PC-9 (cell line): Measurements from ENCODE around the gene SPI1. TPM values are rescaled to one million over a fixed set of nuclear protein-coding genes. Genes with fewer than 3 reads are reported as not detected.

ENCODE experiments used
- BruUV-seq: library from RNA; stranded (reverse); fragments of 400-500 nt; replicated peaks from 2 replicates; lab custom pipeline; 2021; lab: Mats Ljungman, UMichigan
- CTCF ChIA-PET: fragments of 300-600 bp; sonication (Branson Sonifier 250); formaldehyde crosslinking; loops from one replicate; lab custom pipeline; 2022; ENCODE audit warnings: antibody characterized with exemption; lab: Charles Lee
- POLR2A ChIA-PET: fragments of 300-600 bp; sonication (Branson Sonifier 250); formaldehyde crosslinking; loops from one replicate; lab custom pipeline; 2022; ENCODE audit warnings: antibody characterized with exemption; ENCODE audit not compliant: unreplicated experiment; lab: Charles Lee
- DNase-seq, 2 experiments: peaks; one replicate each; pipeline versions ENCODE4 v3.0.0 to v3.0.0-alpha.2; 2015 to 2022; ENCODE audit warnings: mixed read lengths in 1 of 2
- H2AFZ ChIP-seq: fragments of 200-600 bp; sonication (generic); 2 replicates; pipeline ENCODE4 v1.8.1; 2017; ENCODE audit warnings: antibody characterized with exemption
- H3F3A ChIP-seq: fragments of 200-600 bp; sonication (generic); 2 replicates; pipeline ENCODE4 v1.8.1; 2017; ENCODE audit warnings: antibody characterized with exemption, mild to moderate bottlenecking, low read depth; ENCODE audit not compliant: insufficient read depth
- H3K27ac ChIP-seq: fragments of 200-600 bp; sonication (generic); 2 replicates; pipeline ENCODE4 v1.6.1; 2016; ENCODE audit warnings: mixed run types
- H3K27me3 ChIP-seq: fragments of 200-600 bp; sonication (generic); 2 replicates; pipeline ENCODE4 v1.6.1; 2016; ENCODE audit warnings: low read depth, mixed run types; ENCODE audit not compliant: insufficient read depth
- H3K36me3 ChIP-seq: fragments of 200-600 bp; sonication (generic); 2 replicates; pipeline ENCODE4 v1.6.1; 2016; ENCODE audit warnings: low read depth, mixed run types
- H3K4me1 ChIP-seq: fragments of 200-600 bp; sonication (generic); replicated peaks from 2 replicates; pipeline ENCODE4 v1.6.1; 2016; ENCODE audit warnings: mixed run types; ENCODE audit not compliant: insufficient read depth
- H3K4me2 ChIP-seq: fragments of 200-600 bp; sonication (generic); 2 replicates; pipeline ENCODE4 v1.6.1; 2017; ENCODE audit warnings: mixed run types
- H3K4me3 ChIP-seq: fragments of 200-600 bp; sonication (generic); 2 replicates; pipeline ENCODE4 v1.6.1; 2016; ENCODE audit warnings: mixed run types
- H3K79me2 ChIP-seq: fragments of 200-600 bp; sonication (generic); 2 replicates; pipeline ENCODE4 v1.6.1; 2017; ENCODE audit warnings: low read depth, mixed run types
- H3K9me2 ChIP-seq: fragments of 200-600 bp; sonication (generic); 2 replicates; pipeline ENCODE4 v1.8.1; 2017; ENCODE audit warnings: mild to moderate bottlenecking; ENCODE audit not compliant: insufficient read depth
- H3K9me3 ChIP-seq: fragments of 200-600 bp; sonication (generic); 2 replicates; pipeline ENCODE4 v1.8.1; 2016; ENCODE audit warnings: low read depth; ENCODE audit not compliant: insufficient read depth
- H4K20me1 ChIP-seq: fragments of 200-600 bp; sonication (generic); 2 replicates; pipeline ENCODE4 v1.8.1; 2017; ENCODE audit not compliant: insufficient read depth
- CTCF ChIP-seq: fragments of 200-600 bp; sonication (generic); conservative IDR thresholded peaks from 2 replicates; pipeline ENCODE4 v1.6.1; 2017; ENCODE audit warnings: mixed run types, antibody characterized with exemption, mild to moderate bottlenecking, moderate library complexity
- EZH2 ChIP-seq: fragments of 200-600 bp; sonication (generic); IDR thresholded peaks from 2 replicates; pipeline ENCODE4 v1.8.0; 2017; ENCODE audit warnings: antibody characterized with exemption, low read depth
- intact Hi-C: fragments of 100-400 bp; cut with micrococcal nuclease; formaldehyde crosslinking; loops from one replicate; pipeline ENCODE4 v1.10.0; 2022; ENCODE audit not compliant: unreplicated experiment
- total RNA-seq: library from RNA; stranded (reverse); gene quantifications from 2 replicates; pipeline ENCODE4 v1.2.3, GENCODE V29; 2021

SPI1 gene
- total RNA-seq, 1 experiment from 2014 or later, result not detected

- Histone ChIP-seq H2AFZ (no peak overlapping the region), H3K27me3 (no peaks in the 10 kb centered on the region), H3F3A (no peaks in the 10 kb centered on the region), H3K36me3 (no peaks in the 10 kb centered on the region), H3K4me1 (no peaks in the 10 kb centered on the region), H3K79me2 (no peaks in the 10 kb centered on the region), H4K20me1 (no peaks in the 10 kb centered on the region), H3K4me2 (no peak overlapping the region), H3K27ac (no peak overlapping the region), H3K9me3 (no peaks in the 10 kb centered on the region), H3K9me2 (no peaks in the 10 kb centered on the region), H3K4me3 (no peak overlapping the region)
- DNase-seq, result peak in 1 of 2 experiments; percentile 24
- intact Hi-C loops, result no loop called here
- CTCF ChIA-PET, result no interaction called here
- POLR2A ChIA-PET, result interaction anchor here (0.6 kb wide), 1 partner anchor 399 kb away, joined by 3 read pairs; no protein-coding TSS in a partner anchor
- TF ChIP-seq CTCF (no peak), EZH2 (no peak)
- BruUV-seq, result no TSS peak
Measured at GRCh38 chr11:47380078-47380477, 1.7 kb upstream of the SPI1 start.

GRCh38 chr11:47379317-47379716 is 970 bp upstream of the SPI1 start:
- ChIA-PET CTCF (no interaction called here), POLR2A (interaction anchor here (0.6 kb wide), 1 partner anchor 557 kb away, joined by 6 read pairs; no protein-coding TSS in a partner anchor)
- no peaks in the 10 kb centered on the region for H3K4me1 ChIP-seq
- H3K79me2 ChIP-seq, result no peaks in the 10 kb centered on the region
- BruUV-seq, result no TSS peak
- H3K9me2 ChIP-seq, result no peaks in the 10 kb centered on the region
- no peak overlapping the region for H3K27ac ChIP-seq
- intact Hi-C loops, result no loop called here
- H3K36me3 ChIP-seq, result no peaks in the 10 kb centered on the region
- no peaks in the 10 kb centered on the region for H3K9me3 ChIP-seq
- H3K27me3 ChIP-seq, result no peaks in the 10 kb centered on the region
- H3K4me2 ChIP-seq, result no peak overlapping the region
- H4K20me1 ChIP-seq, result no peaks in the 10 kb centered on the region
- no peak for TF ChIP-seq CTCF
- TF ChIP-seq EZH2, result no peak
- H2AFZ ChIP-seq, result no peak overlapping the region
- no peak overlapping the region for H3K4me3 ChIP-seq
- no peaks in the 10 kb centered on the region for H3F3A ChIP-seq
- DNase-seq, result no peak

- DNase-seq, result no peak
- no peaks in the 10 kb centered on the region for H3K36me3 ChIP-seq
- no peak overlapping the region for H3K4me2 ChIP-seq
- H3K9me2 ChIP-seq, result no peaks in the 10 kb centered on the region
- H3K9me3 ChIP-seq, result no peaks in the 10 kb centered on the region
- H4K20me1 ChIP-seq, result no peaks in the 10 kb centered on the region
- no peaks in the 10 kb centered on the region for H3F3A ChIP-seq
- no TSS peak for BruUV-seq
- H3K4me1 ChIP-seq, result no peaks in the 10 kb centered on the region
- intact Hi-C loops, result no loop called here
- no peaks in the 10 kb centered on the region for H3K27me3 ChIP-seq
- no peak overlapping the region for H3K27ac ChIP-seq
- ChIA-PET CTCF (no interaction called here), POLR2A (interaction anchor here (0.6 kb wide), 1 partner anchor 557 kb away, joined by 6 read pairs; no protein-coding TSS in a partner anchor)
- no peaks in the 10 kb centered on the region for H3K79me2 ChIP-seq
- no peak overlapping the region for H2AFZ ChIP-seq
- TF ChIP-seq EZH2 (no peak), CTCF (no peak)
- no peak overlapping the region for H3K4me3 ChIP-seq
Measured at GRCh38 chr11:47378836-47379170, 456 bp upstream of the SPI1 start.
